K562 (cell line): Measurements from ENCODE around the gene UNC45A. TPM values are rescaled to one million over a fixed set of nuclear protein-coding genes. Genes with fewer than 3 reads are reported as not detected.

ENCODE experiments used
- ARID2 ChIP-seq: fragments of 450-650 bp; IDR thresholded peaks from 2 replicates; pipeline ENCODE4 v1.6.1; 2017; ENCODE audit warnings: antibody characterized with exemption, mild to moderate bottlenecking
- BMI1 ChIP-seq: fragments of 150-350 bp; IDR thresholded peaks from 2 replicates; pipeline ENCODE4 v1.6.1; 2014; ENCODE audit warnings: low read length
- CREB1 ChIP-seq, 2 experiments: sonication (generic) in 1 of 2; formaldehyde crosslinking in 1 of 2; IDR thresholded peaks; 2 replicates each; pipeline versions ENCODE4 v1.6.1 to v1.8.0; 2012 to 2022; ENCODE audit warnings: inconsistent platforms in 1 of 2, mild to moderate bottlenecking in 1 of 2, missing genetic modification reagents in 1 of 2, moderate library complexity in 1 of 2
- FOXK2 ChIP-seq, 2 experiments: fragments of 450-650 bp; IDR thresholded peaks in 1 of 2; conservative IDR thresholded peaks in 1 of 2; 2 replicates each; pipeline ENCODE4 v1.6.1; 2016; ENCODE audit warnings: low read depth in 2 of 2, mild to moderate bottlenecking in 1 of 2
- GATAD2A ChIP-seq: fragments of 450-650 bp; IDR thresholded peaks from 2 replicates; pipeline ENCODE4 v1.6.1; 2017
- MBD2 ChIP-seq: sonication (generic); IDR thresholded peaks from 2 replicates; pipeline ENCODE4 v1.6.1; 2016; ENCODE audit warnings: low read depth, borderline replicate concordance
- MTA1 ChIP-seq: fragments of 450-650 bp; IDR thresholded peaks from 2 replicates; pipeline ENCODE4 v1.6.1; 2017; ENCODE audit warnings: borderline replicate concordance
- NELFE ChIP-seq: IDR thresholded peaks from 2 replicates; pipeline ENCODE4 v1.6.1; 2011; ENCODE audit warnings: mild to moderate bottlenecking; ENCODE audit not compliant: insufficient read depth, insufficient read length
- POLR3G ChIP-seq: IDR thresholded peaks from 2 replicates; pipeline ENCODE4 v1.6.1; 2011; ENCODE audit not compliant: insufficient read length, insufficient replicate concordance; ENCODE audit errors: extremely low read depth
- RBM22 ChIP-seq: fragments of 200-400 bp; formaldehyde crosslinking; IDR thresholded peaks from 2 replicates; pipeline ENCODE4 v1.6.1; 2018; ENCODE audit warnings: low read length, low read depth; ENCODE audit not compliant: poor library complexity, severe bottlenecking
- RBM39 ChIP-seq: fragments of 200-400 bp; formaldehyde crosslinking; optimal IDR thresholded peaks from 2 replicates; pipeline ENCODE3; 2018; ENCODE audit warnings: low read depth, low read length
- SMAD2 ChIP-seq: fragments of 150-350 bp; IDR thresholded peaks from 2 replicates; pipeline ENCODE4 v1.6.1; 2014; ENCODE audit warnings: low read depth, mild to moderate bottlenecking, low read length
- SMARCE1 ChIP-seq: fragments of 450-650 bp; IDR thresholded peaks from 2 replicates; pipeline ENCODE4 v1.7.1; 2016; ENCODE audit warnings: mild to moderate bottlenecking
- TARDBP ChIP-seq: fragments of 450-650 bp; IDR thresholded peaks from 2 replicates; pipeline ENCODE4 v1.6.1; 2016
- TOE1 ChIP-seq, 2 experiments: fragments of 450-650 bp in 1 of 2; sonication (generic) in 1 of 2; formaldehyde crosslinking in 1 of 2; IDR thresholded peaks; 2 replicates each; pipeline versions ENCODE4 v1.7.1 to v1.8.0; 2016 to 2022; ENCODE audit warnings: borderline replicate concordance in 2 of 2, mild to moderate bottlenecking in 2 of 2, antibody characterized with exemption in 1 of 2, inconsistent platforms in 1 of 2, low read depth in 1 of 2, missing genetic modification reagents in 1 of 2, moderate library complexity in 1 of 2
- WHSC1 ChIP-seq: IDR thresholded peaks from one replicate; pipeline ENCODE4 v1.6.1; 2012; ENCODE audit warnings: low read length, control low read depth, inconsistent platforms
- ZNF146 ChIP-seq: IDR thresholded peaks from one replicate; pipeline ENCODE4 v1.6.1; 2018; ENCODE audit warnings: missing compliant biosample characterization; ENCODE audit not compliant: unreplicated experiment
- polyA plus RNA-seq, 8 experiments: library from polyadenylated mRNA; depleted of rRNA in 4 of 8; stranded (reverse) in 5 of 8; unstranded in 3 of 8; fragments of >200 nt; fragmentation: Nextera tagmentation in 2 of 8; fragmentation: Illumina TruSeq in 1 of 8; extraction: Ambion mirVana in 2 of 8; extraction: Trizol in 1 of 8; gene quantifications; 2 replicates each; pipeline versions ENCODE4 v1.2.1 to v1.2.3, GENCODE V29; 2011 to 2014; ENCODE audit warnings: inconsistent platforms in 1 of 8, missing spikeins in 1 of 8
- total RNA-seq, 7 experiments: library from RNA; depleted of rRNA in 6 of 7; stranded (reverse); fragments of >200 nt in 6 of 7; fragmentation: Illumina TruSeq in 2 of 7; extraction: Trizol in 2 of 7; gene quantifications; 2 replicates each; pipeline versions ENCODE4 v1.2.1 to v1.2.3, GENCODE V29; 2011 to 2021; ENCODE audit warnings: low replicate concordance in 1 of 7
- TF ChIP-seq, protein P1 (sequence below): fragments of 250-450 bp; sonication (Bioruptor Pico); IDR thresholded peaks from 2 replicates; pipeline ENCODE4 v1.8.0; 2022; ENCODE audit warnings: inconsistent platforms, mild to moderate bottlenecking, moderate library complexity, borderline replicate concordance
- TF ChIP-seq, protein P2 (sequence below): IDR thresholded peaks from 2 replicates; pipeline ENCODE4 v1.6.1; 2016; ENCODE audit warnings: missing genetic modification characterization, missing compliant biosample characterization
- TF ChIP-seq, protein P3 (sequence below): sonication (generic); formaldehyde crosslinking; IDR thresholded peaks from 2 replicates; pipeline ENCODE4 v1.8.0; 2022; ENCODE audit warnings: mild to moderate bottlenecking, missing genetic modification reagents
- TF ChIP-seq, protein P4 (sequence below): fragments of 250-450 bp; sonication (Bioruptor Pico); IDR thresholded peaks from 2 replicates; pipeline ENCODE4 v1.8.0; 2021; ENCODE audit warnings: moderate library complexity, mild to moderate bottlenecking, inconsistent platforms

Gene UNC45A
- total and polyA plus RNA-seq, 9 of the 15 experiments (the other 6 are each of a cell fraction or from before 2014, with no cell fraction given), result 22.4 to 79.3 (median 43.7) TPM

DNA sequence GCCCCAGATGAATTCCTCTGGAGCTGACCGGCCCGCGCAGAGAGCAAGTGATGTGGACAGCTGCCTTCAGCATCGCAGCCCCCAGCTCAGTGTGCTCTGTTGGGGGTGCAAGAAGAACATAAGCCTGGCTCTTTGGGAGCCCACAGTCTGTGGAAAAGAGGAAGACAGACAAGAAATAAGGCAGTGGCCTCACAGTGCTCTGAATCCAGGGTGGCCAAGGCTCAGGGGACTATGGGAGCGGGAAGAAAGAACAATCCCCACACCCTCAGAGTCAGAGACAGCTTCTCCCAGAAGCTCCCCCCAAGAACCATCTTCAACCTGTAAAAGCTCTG lies 2.5 kb upstream of the UNC45A start (continued):
- TF ChIP-seq BMI1 (no peak), ZNF146 (no peak), TOE1 (IDR thresholded peaks at IDR 0.05; ENCODE audit: borderline replicate concordance) (0 out of 2 replicates have a peak, but pooled peaks have one; percentile 2), TOE1 (CRISPR knock-in tag; IDR thresholded peaks at IDR 0.05; ENCODE audit: borderline replicate concordance, low read depth) (no peak), MBD2 (no peak), RBM39 (no peak), NELFE (no peak), MTA1 (no peak), GATAD2A (no peak), SMAD2 (no peak), TARDBP (no peak), POLR3G (no peak), ARID2 (no peak), SMARCE1 (no peak), FOXK2 (conservative IDR thresholded peaks at IDR 0.05 in 1 of 2, IDR thresholded peaks at IDR 0.05 in 1 of 2; ENCODE audit: low read depth in 2 of 2) (no peak), CREB1 (IDR thresholded peaks at IDR 0.05) (no peak), CREB1 (CRISPR knock-in tag; IDR thresholded peaks at IDR 0.05) (0 out of 2 replicates have a peak, but pooled peaks have one; percentile 10), RBM22 (peak; percentile 11), WHSC1 (no peak)
- TF ChIP-seq, protein P1, sequence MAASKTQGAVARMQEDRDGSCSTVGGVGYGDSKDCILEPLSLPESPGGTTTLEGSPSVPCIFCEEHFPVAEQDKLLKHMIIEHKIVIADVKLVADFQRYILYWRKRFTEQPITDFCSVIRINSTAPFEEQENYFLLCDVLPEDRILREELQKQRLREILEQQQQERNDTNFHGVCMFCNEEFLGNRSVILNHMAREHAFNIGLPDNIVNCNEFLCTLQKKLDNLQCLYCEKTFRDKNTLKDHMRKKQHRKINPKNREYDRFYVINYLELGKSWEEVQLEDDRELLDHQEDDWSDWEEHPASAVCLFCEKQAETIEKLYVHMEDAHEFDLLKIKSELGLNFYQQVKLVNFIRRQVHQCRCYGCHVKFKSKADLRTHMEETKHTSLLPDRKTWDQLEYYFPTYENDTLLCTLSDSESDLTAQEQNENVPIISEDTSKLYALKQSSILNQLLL, result no peak
- TF ChIP-seq, protein P2, sequence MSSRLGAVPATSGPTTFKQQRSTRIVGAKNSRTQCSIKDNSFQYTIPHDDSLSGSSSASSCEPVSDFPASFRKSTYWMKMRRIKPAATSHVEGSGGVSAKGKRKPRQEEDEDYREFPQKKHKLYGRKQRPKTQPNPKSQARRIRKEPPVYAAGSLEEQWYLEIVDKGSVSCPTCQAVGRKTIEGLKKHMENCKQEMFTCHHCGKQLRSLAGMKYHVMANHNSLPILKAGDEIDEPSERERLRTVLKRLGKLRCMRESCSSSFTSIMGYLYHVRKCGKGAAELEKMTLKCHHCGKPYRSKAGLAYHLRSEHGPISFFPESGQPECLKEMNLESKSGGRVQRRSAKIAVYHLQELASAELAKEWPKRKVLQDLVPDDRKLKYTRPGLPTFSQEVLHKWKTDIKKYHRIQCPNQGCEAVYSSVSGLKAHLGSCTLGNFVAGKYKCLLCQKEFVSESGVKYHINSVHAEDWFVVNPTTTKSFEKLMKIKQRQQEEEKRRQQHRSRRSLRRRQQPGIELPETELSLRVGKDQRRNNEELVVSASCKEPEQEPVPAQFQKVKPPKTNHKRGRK (tag), result no peak
- TF ChIP-seq, protein P3, sequence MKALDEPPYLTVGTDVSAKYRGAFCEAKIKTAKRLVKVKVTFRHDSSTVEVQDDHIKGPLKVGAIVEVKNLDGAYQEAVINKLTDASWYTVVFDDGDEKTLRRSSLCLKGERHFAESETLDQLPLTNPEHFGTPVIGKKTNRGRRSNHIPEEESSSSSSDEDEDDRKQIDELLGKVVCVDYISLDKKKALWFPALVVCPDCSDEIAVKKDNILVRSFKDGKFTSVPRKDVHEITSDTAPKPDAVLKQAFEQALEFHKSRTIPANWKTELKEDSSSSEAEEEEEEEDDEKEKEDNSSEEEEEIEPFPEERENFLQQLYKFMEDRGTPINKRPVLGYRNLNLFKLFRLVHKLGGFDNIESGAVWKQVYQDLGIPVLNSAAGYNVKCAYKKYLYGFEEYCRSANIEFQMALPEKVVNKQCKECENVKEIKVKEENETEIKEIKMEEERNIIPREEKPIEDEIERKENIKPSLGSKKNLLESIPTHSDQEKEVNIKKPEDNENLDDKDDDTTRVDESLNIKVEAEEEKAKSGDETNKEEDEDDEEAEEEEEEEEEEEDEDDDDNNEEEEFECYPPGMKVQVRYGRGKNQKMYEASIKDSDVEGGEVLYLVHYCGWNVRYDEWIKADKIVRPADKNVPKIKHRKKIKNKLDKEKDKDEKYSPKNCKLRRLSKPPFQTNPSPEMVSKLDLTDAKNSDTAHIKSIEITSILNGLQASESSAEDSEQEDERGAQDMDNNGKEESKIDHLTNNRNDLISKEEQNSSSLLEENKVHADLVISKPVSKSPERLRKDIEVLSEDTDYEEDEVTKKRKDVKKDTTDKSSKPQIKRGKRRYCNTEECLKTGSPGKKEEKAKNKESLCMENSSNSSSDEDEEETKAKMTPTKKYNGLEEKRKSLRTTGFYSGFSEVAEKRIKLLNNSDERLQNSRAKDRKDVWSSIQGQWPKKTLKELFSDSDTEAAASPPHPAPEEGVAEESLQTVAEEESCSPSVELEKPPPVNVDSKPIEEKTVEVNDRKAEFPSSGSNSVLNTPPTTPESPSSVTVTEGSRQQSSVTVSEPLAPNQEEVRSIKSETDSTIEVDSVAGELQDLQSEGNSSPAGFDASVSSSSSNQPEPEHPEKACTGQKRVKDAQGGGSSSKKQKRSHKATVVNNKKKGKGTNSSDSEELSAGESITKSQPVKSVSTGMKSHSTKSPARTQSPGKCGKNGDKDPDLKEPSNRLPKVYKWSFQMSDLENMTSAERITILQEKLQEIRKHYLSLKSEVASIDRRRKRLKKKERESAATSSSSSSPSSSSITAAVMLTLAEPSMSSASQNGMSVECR (CRISPR knock-in tag), result no peak
- TF ChIP-seq, protein P4, sequence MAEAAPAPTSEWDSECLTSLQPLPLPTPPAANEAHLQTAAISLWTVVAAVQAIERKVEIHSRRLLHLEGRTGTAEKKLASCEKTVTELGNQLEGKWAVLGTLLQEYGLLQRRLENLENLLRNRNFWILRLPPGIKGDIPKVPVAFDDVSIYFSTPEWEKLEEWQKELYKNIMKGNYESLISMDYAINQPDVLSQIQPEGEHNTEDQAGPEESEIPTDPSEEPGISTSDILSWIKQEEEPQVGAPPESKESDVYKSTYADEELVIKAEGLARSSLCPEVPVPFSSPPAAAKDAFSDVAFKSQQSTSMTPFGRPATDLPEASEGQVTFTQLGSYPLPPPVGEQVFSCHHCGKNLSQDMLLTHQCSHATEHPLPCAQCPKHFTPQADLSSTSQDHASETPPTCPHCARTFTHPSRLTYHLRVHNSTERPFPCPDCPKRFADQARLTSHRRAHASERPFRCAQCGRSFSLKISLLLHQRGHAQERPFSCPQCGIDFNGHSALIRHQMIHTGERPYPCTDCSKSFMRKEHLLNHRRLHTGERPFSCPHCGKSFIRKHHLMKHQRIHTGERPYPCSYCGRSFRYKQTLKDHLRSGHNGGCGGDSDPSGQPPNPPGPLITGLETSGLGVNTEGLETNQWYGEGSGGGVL (CRISPR knock-in tag), result no peak
